ENCODE data around the gene SLC35D1. TPM values are rescaled to one million over a fixed set of nuclear protein-coding genes. Genes with fewer than 3 reads are reported as not detected.

Gene SLC35D1
- total RNA-seq, 4 donors from 2014 or later: 7.5 to 9.4 (median 8.2) TPM

DNA sequence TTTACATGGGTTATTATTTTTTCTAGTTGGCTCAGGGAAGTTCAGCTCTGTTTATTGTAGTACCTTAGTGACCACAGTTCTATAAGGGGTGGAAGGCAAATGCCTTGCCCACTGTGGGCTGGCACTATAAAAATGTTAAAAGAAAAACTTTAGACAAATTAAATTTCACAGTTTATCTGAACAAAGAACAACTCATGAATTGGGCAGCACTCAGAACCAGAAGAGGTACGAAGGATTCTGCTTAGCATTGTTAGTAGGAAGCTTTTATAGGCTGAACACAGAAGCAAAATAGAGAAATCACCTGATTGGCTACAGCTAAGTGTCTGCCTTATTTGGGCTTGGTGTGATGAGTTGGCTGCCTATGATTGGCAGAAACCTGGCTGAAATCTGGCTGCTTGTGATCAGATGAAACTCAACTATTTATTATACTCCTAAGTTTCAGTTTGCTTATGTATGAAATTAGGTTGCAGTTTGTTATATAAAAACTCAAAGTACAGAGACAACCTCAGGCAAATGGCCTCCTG is 35.8 kb upstream of the SLC35D1 start:
- Histone ChIP-seq H3K4me3 (no peak overlapping the region), H3K27me3 (no peaks in the 10 kb centered on the region), H3K27ac (replicated peaks in 1 of 4) (no peak overlapping the region), H3K36me3 (no peaks in the 10 kb centered on the region), H3K9me3 (no peaks in the 10 kb centered on the region), H3K4me1 (no peaks in the 10 kb centered on the region)
- intact Hi-C loops (cut with DNase I): no loop called here
- no peak for TF ChIP-seq POLR2A (IDR thresholded peaks at IDR 0.05; ENCODE audit: low read depth)
- TF ChIP-seq POLR2AphosphoS5 (IDR thresholded peaks at IDR 0.05): no peak
- TF ChIP-seq, protein P1, sequence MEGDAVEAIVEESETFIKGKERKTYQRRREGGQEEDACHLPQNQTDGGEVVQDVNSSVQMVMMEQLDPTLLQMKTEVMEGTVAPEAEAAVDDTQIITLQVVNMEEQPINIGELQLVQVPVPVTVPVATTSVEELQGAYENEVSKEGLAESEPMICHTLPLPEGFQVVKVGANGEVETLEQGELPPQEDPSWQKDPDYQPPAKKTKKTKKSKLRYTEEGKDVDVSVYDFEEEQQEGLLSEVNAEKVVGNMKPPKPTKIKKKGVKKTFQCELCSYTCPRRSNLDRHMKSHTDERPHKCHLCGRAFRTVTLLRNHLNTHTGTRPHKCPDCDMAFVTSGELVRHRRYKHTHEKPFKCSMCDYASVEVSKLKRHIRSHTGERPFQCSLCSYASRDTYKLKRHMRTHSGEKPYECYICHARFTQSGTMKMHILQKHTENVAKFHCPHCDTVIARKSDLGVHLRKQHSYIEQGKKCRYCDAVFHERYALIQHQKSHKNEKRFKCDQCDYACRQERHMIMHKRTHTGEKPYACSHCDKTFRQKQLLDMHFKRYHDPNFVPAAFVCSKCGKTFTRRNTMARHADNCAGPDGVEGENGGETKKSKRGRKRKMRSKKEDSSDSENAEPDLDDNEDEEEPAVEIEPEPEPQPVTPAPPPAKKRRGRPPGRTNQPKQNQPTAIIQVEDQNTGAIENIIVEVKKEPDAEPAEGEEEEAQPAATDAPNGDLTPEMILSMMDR (IDR thresholded peaks at IDR 0.05): no peak
- no peak for TF ChIP-seq EP300 (IDR thresholded peaks at IDR 0.05)
- no peak for DNase-seq (ENCODE audit: extremely low spot score)
- WGBS: 91% methylated on average over 1 of the region's 1 CpG

- 89% methylated on average over 1 of the region's 1 CpG for WGBS
- H3K27me3 ChIP-seq: no peaks in the 10 kb centered on the region
- intact Hi-C loops (cut with DNase I): no loop called here
- no peaks in the 10 kb centered on the region for H3K4me1 ChIP-seq
- DNase-seq (ENCODE audit: extremely low spot score): no peak
- H3K27ac ChIP-seq (replicated peaks in 1 of 4): no peak overlapping the region
- H3K9me3 ChIP-seq: no peaks in the 10 kb centered on the region
- no peaks in the 10 kb centered on the region for H3K36me3 ChIP-seq
- TF ChIP-seq, protein P1 (IDR thresholded peaks at IDR 0.05): no peak
- TF ChIP-seq POLR2A (IDR thresholded peaks at IDR 0.05; ENCODE audit: low read depth) (no peak), POLR2AphosphoS5 (IDR thresholded peaks at IDR 0.05) (no peak), EP300 (IDR thresholded peaks at IDR 0.05) (no peak)
- H3K4me3 ChIP-seq: no peak overlapping the region
Observed at GRCh38 chr1:67088440-67088839, 34.5 kb upstream of the SLC35D1 start.

DNA sequence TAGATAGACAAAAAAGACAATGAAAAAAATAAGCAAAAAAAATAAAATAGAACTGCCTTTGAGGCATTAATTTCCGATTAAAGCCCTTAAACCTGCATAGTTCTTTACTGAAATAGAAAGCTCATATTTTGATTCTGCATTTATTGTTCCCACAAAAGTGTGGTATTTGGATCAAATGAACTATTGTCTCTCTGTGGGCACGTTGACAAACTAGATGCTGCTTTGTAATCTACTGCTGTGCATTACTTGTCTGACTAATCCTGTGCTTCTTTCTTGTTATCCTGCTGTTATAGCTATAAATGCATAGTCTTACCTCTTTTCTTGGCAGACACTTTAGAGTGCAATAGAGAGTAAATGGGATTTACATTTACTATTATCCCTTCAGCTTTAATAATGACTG is 31.4 kb upstream of the SLC35D1 start:
- intact Hi-C loops (cut with DNase I): no loop called here

DNA sequence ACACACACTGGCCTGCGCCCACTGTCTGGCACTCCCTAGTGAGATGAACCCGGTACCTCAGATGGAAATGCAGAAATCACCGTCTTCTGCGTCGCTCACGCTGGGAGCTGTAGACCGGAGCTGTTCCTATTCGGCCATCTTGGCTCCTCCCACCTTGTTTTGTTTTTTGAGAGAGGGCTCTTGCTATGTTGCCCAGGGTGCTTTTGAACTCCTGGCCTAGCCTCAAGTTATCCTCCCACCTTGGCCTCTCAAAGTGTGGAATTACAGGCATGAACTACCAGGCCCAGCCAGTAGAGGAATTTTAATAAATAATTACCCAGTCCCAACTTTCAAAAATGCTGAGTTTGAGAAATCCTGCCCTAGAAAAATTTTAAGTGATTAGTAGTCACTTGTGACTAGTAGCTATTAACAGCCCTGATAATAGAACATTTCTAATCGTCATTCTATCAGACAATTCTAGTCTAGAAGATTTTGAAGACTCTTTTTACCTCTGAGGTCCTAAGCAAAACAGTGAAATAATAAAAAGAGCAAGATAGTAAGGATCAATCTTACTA is 30.9 kb upstream of the SLC35D1 start:
- TF ChIP-seq POLR2A (IDR thresholded peaks at IDR 0.05; ENCODE audit: low read depth): no peak
- TF ChIP-seq EP300 (IDR thresholded peaks at IDR 0.05): no peak
- no peak for TF ChIP-seq POLR2AphosphoS5 (IDR thresholded peaks at IDR 0.05)
- TF ChIP-seq, protein P1 (IDR thresholded peaks at IDR 0.05): no peak
- no peak for DNase-seq (ENCODE audit: extremely low spot score)
- no peaks in the 10 kb centered on the region for H3K4me1 ChIP-seq
- H3K27me3 ChIP-seq: no peaks in the 10 kb centered on the region
- no peak overlapping the region for H3K4me3 ChIP-seq
- H3K36me3 ChIP-seq: no peaks in the 10 kb centered on the region
- no peaks in the 10 kb centered on the region for H3K9me3 ChIP-seq
- H3K27ac ChIP-seq (replicated peaks in 1 of 4): no peak overlapping the region
- intact Hi-C loops (cut with DNase I): no loop called here
- WGBS: 94% methylated on average over 7 of the region's 9 CpGs

More for the DNA sequence above, 31.4 kb upstream of the SLC35D1 start:
- Histone ChIP-seq H3K36me3 (no peaks in the 10 kb centered on the region), H3K27me3 (no peaks in the 10 kb centered on the region), H3K4me3 (no peak overlapping the region), H3K4me1 (no peaks in the 10 kb centered on the region), H3K9me3 (no peaks in the 10 kb centered on the region), H3K27ac (replicated peaks in 1 of 4) (no peak overlapping the region)
- 30% methylated on average over 2 of the region's 2 CpGs for WGBS
- no peak for DNase-seq (ENCODE audit: extremely low spot score)
- TF ChIP-seq POLR2A (IDR thresholded peaks at IDR 0.05; ENCODE audit: low read depth) (no peak), POLR2AphosphoS5 (IDR thresholded peaks at IDR 0.05) (no peak), EP300 (IDR thresholded peaks at IDR 0.05) (no peak)
- TF ChIP-seq, protein P1 (IDR thresholded peaks at IDR 0.05): no peak

DNA sequence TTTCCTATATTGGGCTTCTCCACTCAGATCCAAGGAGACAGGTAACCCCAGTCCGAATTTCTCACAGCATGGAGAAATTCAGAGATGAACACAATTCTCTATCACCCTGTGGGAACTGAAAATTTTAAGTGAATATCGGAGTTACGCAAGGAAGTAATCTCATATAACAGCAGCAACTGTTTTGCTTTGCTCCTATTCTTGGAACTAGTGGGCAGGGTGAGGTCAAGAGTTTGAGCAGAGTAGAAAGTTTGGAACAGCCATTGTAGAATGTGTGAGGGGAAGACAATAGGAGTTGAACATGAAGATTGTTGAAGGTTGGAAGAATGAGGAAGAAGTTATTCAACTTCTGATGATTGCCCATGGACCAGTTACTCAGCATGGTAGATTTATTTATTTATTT is 24.3 kb upstream of the SLC35D1 start:
- Histone ChIP-seq H3K4me3 (no peak overlapping the region), H3K27ac (replicated peaks in 1 of 4) (no peak overlapping the region), H3K9me3 (no peaks in the 10 kb centered on the region), H3K36me3 (no peaks in the 10 kb centered on the region), H3K27me3 (no peaks in the 10 kb centered on the region), H3K4me1 (no peaks in the 10 kb centered on the region)
- DNase-seq (ENCODE audit: extremely low spot score): no peak
- 97% methylated on average over 3 of the region's 3 CpGs for WGBS
- intact Hi-C loops (cut with DNase I): no loop called here
- TF ChIP-seq POLR2A (IDR thresholded peaks at IDR 0.05; ENCODE audit: low read depth): no peak
- no peak for TF ChIP-seq EP300 (IDR thresholded peaks at IDR 0.05)
- no peak for TF ChIP-seq POLR2AphosphoS5 (IDR thresholded peaks at IDR 0.05)
- TF ChIP-seq, protein P1 (IDR thresholded peaks at IDR 0.05): no peak

Data from esophagus muscularis mucosa (tissue), 4 donors.